PC-9 (cell line): ENCODE data around the gene CBX7.

Experiments used
- EZH2 ChIP-seq: fragments of 200-600 bp; sonication (generic); IDR thresholded peaks from 2 replicates; pipeline ENCODE4 v1.8.0; 2017; ENCODE audit warnings: antibody characterized with exemption, low read depth
- TF ChIP-seq, protein P1 (sequence below): fragments of 200-600 bp; sonication (generic); conservative IDR thresholded peaks from 2 replicates; pipeline ENCODE4 v1.6.1; 2017; ENCODE audit warnings: mixed run types, antibody characterized with exemption, mild to moderate bottlenecking, moderate library complexity

DNA sequence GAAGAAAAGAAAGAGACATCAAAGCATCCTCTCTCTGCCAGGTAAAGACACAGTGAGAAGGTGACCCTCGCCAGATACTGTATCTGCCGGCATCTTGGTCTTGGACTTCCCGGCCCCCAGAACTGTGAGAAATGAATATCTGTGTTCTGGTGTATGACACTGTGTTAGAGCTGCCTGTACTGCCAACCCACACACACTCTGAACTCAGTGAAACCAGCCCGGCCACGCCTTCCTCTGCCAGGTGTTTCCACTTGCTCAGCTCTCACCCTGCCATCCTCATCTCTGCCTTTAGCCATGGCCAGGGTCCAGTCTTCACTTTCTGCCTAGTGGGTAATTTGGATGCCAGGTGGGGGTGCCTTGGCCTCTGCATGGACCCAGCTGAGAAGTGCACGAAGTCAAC, 24.0 kb downstream of the CBX7 start:
- TF ChIP-seq, protein P1, sequence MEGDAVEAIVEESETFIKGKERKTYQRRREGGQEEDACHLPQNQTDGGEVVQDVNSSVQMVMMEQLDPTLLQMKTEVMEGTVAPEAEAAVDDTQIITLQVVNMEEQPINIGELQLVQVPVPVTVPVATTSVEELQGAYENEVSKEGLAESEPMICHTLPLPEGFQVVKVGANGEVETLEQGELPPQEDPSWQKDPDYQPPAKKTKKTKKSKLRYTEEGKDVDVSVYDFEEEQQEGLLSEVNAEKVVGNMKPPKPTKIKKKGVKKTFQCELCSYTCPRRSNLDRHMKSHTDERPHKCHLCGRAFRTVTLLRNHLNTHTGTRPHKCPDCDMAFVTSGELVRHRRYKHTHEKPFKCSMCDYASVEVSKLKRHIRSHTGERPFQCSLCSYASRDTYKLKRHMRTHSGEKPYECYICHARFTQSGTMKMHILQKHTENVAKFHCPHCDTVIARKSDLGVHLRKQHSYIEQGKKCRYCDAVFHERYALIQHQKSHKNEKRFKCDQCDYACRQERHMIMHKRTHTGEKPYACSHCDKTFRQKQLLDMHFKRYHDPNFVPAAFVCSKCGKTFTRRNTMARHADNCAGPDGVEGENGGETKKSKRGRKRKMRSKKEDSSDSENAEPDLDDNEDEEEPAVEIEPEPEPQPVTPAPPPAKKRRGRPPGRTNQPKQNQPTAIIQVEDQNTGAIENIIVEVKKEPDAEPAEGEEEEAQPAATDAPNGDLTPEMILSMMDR, result no peak
- TF ChIP-seq EZH2, result no peak
